GM18951 (cell line): ENCODE results near the gene BCL2.

ENCODE experiments used
- POLR2A ChIP-seq: IDR thresholded peaks from 4 replicates; pipeline ENCODE4 v1.6.1; 2011; ENCODE audit warnings: mild to moderate bottlenecking; ENCODE audit not compliant: insufficient read length, insufficient read depth; ENCODE audit errors: extremely low read depth
- in situ Hi-C: fragments of 300-500 bp; cut with MboI; formaldehyde crosslinking; loops from one replicate; pipeline ENCODE4 v1.12.0; 2022; ENCODE audit warnings: low sequenced_read_pairs, mixed read lengths, inconsistent platforms; ENCODE audit not compliant: unreplicated experiment

BCL2 gene

DNA sequence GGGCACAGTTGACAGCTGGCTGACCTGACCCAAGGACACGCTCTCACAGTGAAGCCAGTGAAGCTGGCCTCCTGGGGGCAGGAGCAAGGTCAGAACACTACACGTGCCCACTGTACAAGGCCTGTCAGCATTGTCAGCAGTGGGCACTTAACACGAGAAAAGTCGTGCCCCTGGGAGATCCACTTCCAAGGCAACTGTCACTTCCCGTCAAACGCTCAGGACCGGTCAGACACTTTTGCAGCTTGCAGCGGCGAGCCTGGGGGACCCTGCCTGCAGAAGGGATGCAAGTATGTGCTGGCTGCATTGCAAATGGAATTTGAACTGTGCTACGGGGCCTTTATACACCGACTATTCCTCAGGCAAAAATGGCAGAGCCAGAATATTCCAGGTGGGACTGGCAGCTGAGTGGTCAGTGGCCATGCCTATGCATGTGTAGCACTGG is 176.2 kb downstream of the BCL2 start:
- no peak for TF ChIP-seq POLR2A
- in situ Hi-C loops = loop anchor here (5.0 to 25.0 kb wide), 2 partner anchors 174 to 294 kb away; partner anchors contain the start of gene BCL2

DNA sequence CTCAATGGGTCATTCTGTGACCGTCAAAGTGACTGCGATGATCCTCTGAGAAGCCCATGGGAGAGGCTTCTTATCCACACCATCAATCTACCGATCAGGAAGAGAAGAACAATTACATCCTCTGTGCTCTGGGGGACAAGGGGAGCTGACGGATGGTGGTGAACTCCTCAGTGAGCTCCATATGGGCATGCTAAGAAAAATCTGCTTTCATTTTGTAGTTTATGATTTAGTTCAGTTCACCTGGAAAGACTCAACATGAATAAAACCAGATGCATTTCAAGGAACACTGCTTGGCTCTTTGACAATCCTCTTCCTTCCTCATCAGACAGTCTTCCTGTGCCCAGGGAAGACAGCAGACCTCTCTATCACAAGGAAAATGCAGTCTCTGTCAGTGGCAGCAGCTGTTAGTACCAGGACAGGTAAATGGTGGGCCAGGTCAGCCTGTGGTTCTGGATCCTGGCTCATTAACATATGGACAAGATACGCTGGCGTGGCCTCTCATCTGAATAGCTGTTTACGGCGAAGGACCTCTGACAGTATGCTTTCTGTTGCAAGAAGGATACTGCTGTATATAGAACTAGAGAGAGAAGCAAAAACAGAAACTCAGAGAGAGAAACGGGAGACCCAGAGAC is 176.9 kb downstream of the BCL2 start:
- no peak for TF ChIP-seq POLR2A
- in situ Hi-C loops = loop anchor here (5.0 to 25.0 kb wide), 2 partner anchors 175 to 295 kb away; partner anchors contain the start of gene BCL2

- in situ Hi-C loops = loop anchor here (5.0 to 25.0 kb wide), 2 partner anchors 176 to 296 kb away; partner anchors contain the start of gene BCL2
- no peak for TF ChIP-seq POLR2A
These were observed 177.8 kb downstream of the BCL2 start for GRCh38 chr18:63141778-63142176.

DNA sequence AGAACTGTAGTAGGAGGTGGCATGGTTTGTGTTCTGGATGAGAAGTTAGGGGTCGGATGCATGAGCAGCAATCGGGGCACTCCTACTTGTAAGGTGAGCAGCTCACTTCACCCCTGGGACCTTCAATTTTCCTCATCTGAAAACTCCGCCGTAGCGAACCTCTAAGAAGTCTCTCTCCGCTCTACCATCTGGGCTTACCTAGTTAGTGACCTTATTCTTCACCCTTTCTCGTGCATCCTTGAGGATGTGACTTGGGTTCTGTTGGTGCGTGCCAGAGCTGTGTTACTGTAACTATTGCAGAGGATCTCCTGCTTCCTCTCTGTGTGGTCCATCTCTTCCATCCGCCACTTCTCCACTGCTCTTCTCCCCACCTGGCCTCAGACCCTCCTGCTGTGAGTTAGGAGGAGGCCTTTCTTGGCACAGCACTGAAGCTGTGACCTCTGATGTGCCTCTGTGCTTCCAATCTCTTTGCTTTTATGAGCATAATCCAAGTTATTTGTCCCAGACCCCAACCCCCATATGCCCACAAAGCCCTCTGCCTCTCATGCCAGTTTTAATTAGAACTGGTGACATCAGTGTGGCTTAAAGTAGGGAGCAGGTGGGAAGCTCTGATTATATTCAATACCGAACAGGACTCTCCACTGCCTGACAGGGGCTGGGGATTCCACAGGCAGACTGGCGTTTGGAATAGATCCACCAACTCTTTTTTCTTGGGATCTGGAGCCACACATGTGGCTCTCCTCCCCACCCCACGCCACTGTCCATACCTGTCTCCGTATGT is 178.4 kb downstream of the BCL2 start:
- in situ Hi-C loops = loop anchor here (5.0 to 25.0 kb wide), 2 partner anchors 176 to 296 kb away; partner anchors contain the start of gene BCL2
- TF ChIP-seq POLR2A = no peak

- in situ Hi-C loops = loop anchor here (5.0 to 25.0 kb wide), 2 partner anchors 177 to 297 kb away; partner anchors contain the start of gene BCL2
- no peak for TF ChIP-seq POLR2A
These were observed 179.5 kb downstream of the BCL2 start for GRCh38 chr18:63140038-63140450.

DNA sequence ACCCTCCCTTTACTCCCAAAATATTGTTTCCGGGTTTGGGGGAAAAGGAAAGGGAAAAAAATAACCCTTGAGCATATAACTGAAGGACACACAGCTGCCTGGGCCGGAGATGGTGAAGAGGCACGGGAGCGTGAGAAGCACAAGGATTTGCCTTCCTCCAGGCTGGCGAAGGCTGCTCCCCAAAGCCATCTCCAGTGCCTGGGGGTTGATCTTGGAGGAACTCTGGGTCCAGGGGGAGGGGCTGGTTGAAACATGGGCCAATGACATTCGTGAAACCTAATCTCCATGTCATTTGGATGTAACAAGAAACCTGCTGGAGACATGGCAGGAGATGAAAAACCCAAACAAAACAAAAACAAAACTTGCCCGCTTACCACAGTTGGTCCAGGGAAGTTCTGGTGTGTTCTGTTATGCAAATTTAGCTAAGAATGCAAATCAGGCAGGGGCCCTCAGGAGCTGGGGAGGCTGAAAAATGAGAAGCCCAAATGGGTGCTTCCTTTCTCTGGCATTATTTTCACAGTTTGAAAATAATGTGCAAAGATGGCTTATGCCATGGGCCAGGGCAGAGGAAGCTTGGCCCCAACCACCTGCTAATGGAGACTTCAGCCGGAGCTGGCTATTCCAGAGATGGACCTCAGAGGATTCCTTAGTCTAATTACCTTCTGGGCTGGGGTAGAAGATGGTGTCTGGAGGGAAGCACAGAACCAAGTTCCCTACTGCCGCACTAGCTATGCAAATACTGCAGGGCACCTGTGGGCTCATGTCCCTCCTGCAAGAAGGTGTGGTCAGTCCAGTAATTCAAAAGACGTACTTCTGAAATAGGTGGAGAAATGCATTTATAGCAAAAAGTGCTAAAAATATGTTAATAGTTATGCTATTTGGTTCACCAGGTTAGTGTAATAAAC is 180.9 kb downstream of the BCL2 start:
- TF ChIP-seq POLR2A = peak; percentile 48
- in situ Hi-C loops = loop anchor here (25.0 kb wide), 1 partner anchor 299 kb away; no protein-coding TSS in a partner anchor

GRCh38 chr18:63137999-63138435 is 181.6 kb downstream of the BCL2 start:
- TF ChIP-seq POLR2A = peak; percentile 53
- in situ Hi-C loops = loop anchor here (25.0 kb wide), 1 partner anchor 299 kb away; no protein-coding TSS in a partner anchor

- in situ Hi-C loops = loop anchor here (25.0 kb wide), 1 partner anchor 302 kb away; no protein-coding TSS in a partner anchor
- no peak for TF ChIP-seq POLR2A
These were observed 184.5 kb downstream of the BCL2 start for GRCh38 chr18:63135101-63135500.

DNA sequence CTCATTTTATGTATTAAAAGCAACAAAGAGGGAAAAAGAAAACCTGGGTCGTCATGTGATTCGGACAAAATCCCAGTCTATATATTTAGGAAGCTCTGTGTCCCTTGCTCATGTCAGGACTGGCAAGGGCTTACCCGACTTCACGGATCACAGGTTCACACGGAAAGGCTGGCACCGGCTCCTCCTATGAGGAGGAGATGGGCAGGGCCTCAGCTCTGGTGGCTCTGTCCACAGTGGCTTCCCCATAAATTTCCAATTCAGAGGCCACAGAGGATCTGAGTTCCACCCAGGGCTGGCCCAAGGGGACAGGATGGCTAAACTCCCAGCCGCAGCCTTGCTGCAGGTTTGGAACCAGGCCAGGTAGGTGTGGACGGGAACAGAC is 186.8 kb downstream of the BCL2 start:
- in situ Hi-C loops = loop anchor here (25.0 kb wide), 1 partner anchor 304 kb away; no protein-coding TSS in a partner anchor

DNA sequence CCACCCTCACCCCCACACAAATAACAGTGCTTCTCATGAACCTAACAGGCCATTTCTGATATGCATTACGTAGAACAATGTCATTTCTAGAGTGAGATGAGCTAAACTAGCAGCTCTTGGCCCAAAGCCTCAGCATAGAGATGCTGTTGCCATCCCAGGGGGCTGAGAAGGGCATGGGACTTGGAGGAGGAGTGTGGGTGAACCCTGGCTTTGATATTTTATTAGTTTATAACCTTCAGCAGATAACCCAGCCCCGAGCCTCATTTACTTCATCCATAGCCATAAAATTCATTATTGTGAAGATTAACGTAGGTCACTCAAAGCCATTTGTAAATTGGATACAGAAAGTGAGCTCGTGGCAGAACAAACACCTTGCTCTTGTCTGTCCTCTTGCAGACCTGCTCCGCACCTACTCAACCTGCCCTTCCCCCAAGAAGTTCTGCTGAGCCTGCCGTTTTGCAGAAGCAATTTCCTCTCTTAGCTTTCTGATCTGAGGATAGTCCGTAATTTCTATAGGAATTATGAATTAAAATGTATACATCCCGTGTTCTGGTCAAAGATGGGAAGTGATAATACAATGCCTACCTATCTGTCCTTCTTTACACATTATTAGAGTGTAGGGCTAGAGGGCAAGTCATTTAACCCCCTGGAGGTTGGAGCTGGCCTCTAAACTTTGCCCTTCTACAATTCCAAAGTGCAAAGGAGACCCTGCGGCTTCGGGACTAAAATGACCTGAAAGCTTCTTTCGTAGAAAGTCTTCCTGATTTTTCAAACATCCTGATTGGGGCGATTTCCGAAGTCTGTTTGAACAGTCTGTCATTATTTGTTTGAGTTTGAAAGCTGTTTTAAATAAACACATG is 187.4 kb downstream of the BCL2 start:
- in situ Hi-C loops = loop anchor here (25.0 kb wide), 1 partner anchor 305 kb away; no protein-coding TSS in a partner anchor
- TF ChIP-seq POLR2A = no peak

More for the DNA sequence above, 186.8 kb downstream of the BCL2 start:
- no peak for TF ChIP-seq POLR2A

DNA sequence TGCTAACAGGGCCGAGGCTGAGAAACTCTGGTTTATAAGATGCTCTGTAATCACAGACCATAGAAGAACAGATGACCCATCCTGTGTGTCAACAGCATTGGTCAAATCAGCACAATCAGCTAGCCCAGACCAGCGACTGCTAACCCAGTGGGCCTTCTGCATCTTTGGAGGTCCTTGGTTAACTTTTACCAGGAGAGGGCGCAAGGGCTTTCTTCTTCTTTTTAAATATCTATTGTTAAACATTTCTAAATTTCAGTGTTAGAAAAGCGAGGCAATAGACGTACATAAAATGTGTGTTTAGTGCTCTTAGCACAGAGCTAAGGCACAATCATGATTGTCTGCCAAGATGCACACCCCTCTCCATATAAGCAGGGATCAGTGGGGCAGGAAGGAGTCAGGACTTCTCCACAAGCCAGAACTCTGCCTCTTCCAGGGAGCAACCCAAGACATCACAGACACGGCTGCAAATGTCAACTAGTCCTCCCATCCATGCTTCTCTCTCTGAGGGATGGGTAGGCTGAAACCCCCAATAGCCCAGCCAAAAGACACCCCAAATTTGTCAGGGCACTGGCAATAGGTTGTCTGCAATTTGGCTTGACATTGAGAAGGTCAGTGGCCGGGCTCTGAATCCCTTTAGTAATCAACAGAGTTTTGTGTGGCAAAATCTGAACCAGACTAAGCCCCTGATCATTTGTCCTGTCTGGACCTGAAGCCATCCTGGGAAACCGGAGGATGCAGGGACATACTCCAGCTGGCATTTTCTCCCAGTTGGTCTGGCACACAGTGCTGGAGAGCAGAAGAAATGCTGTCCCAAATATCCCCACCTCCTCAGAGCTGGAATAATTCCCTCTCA is 188.2 kb downstream of the BCL2 start:
- TF ChIP-seq POLR2A = no peak
- in situ Hi-C loops = loop anchor here (25.0 kb wide), 1 partner anchor 306 kb away; no protein-coding TSS in a partner anchor
